Trophoblast cell (in vitro differentiated cells and primary cell): ENCODE measurements around the gene ANK2.

Experiments
- DNase-seq, 2 donors: peaks; one replicate each; pipeline ENCODE4 v3.0.0-alpha.2; 2016
- H2AFZ ChIP-seq: 2 replicates; pipeline ENCODE4 v1.6.1; 2013; ENCODE audit warnings: low read length, moderate library complexity, mild to moderate bottlenecking; ENCODE audit not compliant: insufficient read depth, poor library complexity
- H2AK5ac ChIP-seq: 2 replicates; pipeline ENCODE4 v1.6.1; 2013; ENCODE audit warnings: mild to moderate bottlenecking, low read length
- H2BK120ac ChIP-seq: 2 replicates; pipeline ENCODE4 v1.6.1; 2013; ENCODE audit warnings: low read length, mild to moderate bottlenecking, moderate library complexity; ENCODE audit not compliant: insufficient read depth, poor library complexity
- H2BK12ac ChIP-seq: 2 replicates; pipeline ENCODE4 v1.6.1; 2013; ENCODE audit warnings: mild to moderate bottlenecking, low read length, moderate library complexity
- H2BK5ac ChIP-seq: 2 replicates; pipeline ENCODE4 v1.6.1; 2013; ENCODE audit warnings: low read length, low read depth, moderate library complexity, mild to moderate bottlenecking; ENCODE audit not compliant: poor library complexity
- H3K14ac ChIP-seq: 2 replicates; pipeline ENCODE4 v1.6.1; 2013; ENCODE audit warnings: mild to moderate bottlenecking, low read length
- H3K18ac ChIP-seq: 2 replicates; pipeline ENCODE4 v1.6.1; 2013; ENCODE audit warnings: mild to moderate bottlenecking, low read length
- H3K23ac ChIP-seq: 2 replicates; pipeline ENCODE4 v1.6.1; 2013; ENCODE audit warnings: low read length
- H3K27ac ChIP-seq: 2 replicates; pipeline ENCODE4 v1.5.1; 2013; ENCODE audit warnings: low read depth, mild to moderate bottlenecking, inconsistent platforms, low read length, moderate library complexity
- H3K27me3 ChIP-seq: 2 replicates; pipeline ENCODE4 v1.6.1; 2013; ENCODE audit warnings: inconsistent platforms, mild to moderate bottlenecking, low read length, moderate library complexity; ENCODE audit not compliant: insufficient read depth
- H3K36me3 ChIP-seq, 2 experiments: 1 replicate in 1 of 2; 2 replicates in 1 of 2; pipeline ENCODE4 v1.6.1; 2013; ENCODE audit warnings: low read length in 2 of 2, mild to moderate bottlenecking in 2 of 2, moderate library complexity in 1 of 2; ENCODE audit not compliant: insufficient read depth in 2 of 2, control insufficient read depth in 1 of 2
- H3K4ac ChIP-seq: 2 replicates; pipeline ENCODE4 v1.6.1; 2013; ENCODE audit warnings: low read depth, mild to moderate bottlenecking, low read length, moderate library complexity
- H3K4me1 ChIP-seq, 2 experiments: 1 replicate in 1 of 2; 2 replicates in 1 of 2; pipeline ENCODE4 v1.6.1; 2013; ENCODE audit warnings: low read length in 2 of 2, mild to moderate bottlenecking in 2 of 2, moderate library complexity in 1 of 2; ENCODE audit not compliant: insufficient read depth in 2 of 2, control insufficient read depth in 1 of 2
- H3K4me2 ChIP-seq: 2 replicates; pipeline ENCODE4 v1.6.1; 2013; ENCODE audit warnings: inconsistent platforms, mild to moderate bottlenecking, low read length, moderate library complexity
- H3K4me3 ChIP-seq: 2 replicates; pipeline ENCODE4 v1.5.1; 2013; ENCODE audit warnings: mild to moderate bottlenecking, low read depth, low read length, inconsistent platforms
- H3K79me1 ChIP-seq: one replicate; pipeline ENCODE4 v1.6.1; 2013; ENCODE audit warnings: low read length
- H3K79me2 ChIP-seq: 2 replicates; pipeline ENCODE4 v1.6.1; 2013; ENCODE audit warnings: low read length, mild to moderate bottlenecking; ENCODE audit not compliant: control insufficient read depth, insufficient read depth, poor library complexity
- H3K9ac ChIP-seq: 2 replicates; pipeline ENCODE4 v1.6.1; 2013; ENCODE audit warnings: mild to moderate bottlenecking, low read length
- H3K9me3 ChIP-seq: 2 replicates; pipeline ENCODE4 v1.6.1; 2013; ENCODE audit warnings: low read depth, mild to moderate bottlenecking, control low read depth, inconsistent platforms, low read length; ENCODE audit not compliant: insufficient read depth
- H4K12ac ChIP-seq: 2 replicates; pipeline ENCODE4 v1.6.1; 2013; ENCODE audit warnings: low read depth, mild to moderate bottlenecking, low read length, moderate library complexity
- H4K8ac ChIP-seq: 2 replicates; pipeline ENCODE4 v1.6.1; 2013; ENCODE audit warnings: low read depth, mild to moderate bottlenecking, low read length, moderate library complexity
- H4K91ac ChIP-seq: one replicate; pipeline ENCODE4 v1.6.1; 2013; ENCODE audit warnings: low read depth, mild to moderate bottlenecking, low read length, moderate library complexity
- WGBS: extraction: QIAGEN DNeasy Blood & Tissue Kit; methylation state at CpG from one replicate; pipeline ENCODE4 v1.1.7; 2013; ENCODE audit warnings: missing lambda C conversion rate; ENCODE audit not compliant: insufficient read length, insufficient coverage; ENCODE audit errors: extremely low coverage; 5-methylcytosine and 5-hydroxymethylcytosine counted together

Gene ANK2

DNA sequence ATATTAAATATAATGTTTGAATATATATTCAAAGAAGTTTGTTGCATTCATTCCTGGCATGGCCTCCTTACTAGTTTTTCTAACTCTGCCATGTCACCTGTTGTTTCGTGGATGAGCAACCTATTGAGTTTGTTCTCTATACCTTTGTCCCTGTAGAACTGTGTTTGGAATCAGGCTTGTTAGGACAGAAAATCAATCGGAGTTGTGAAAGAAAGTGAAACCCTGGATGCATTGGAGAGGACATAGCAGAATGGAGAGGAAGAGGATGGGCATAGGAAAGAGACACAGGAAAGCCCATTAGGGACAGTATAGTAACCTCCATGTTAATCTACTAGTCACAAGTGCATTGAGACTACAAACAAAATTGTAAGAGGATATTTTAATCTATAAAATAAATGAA lies 31.2 kb downstream of the ANK2 start:
- Histone ChIP-seq H3K9me3 (no peaks in the 10 kb centered on the region), H3K4ac (no peak overlapping the region), H3K23ac (no peak overlapping the region), H3K36me3 (no peaks in the 10 kb centered on the region), H3K4me3 (no peak overlapping the region), H3K4me1 (no peaks in the 10 kb centered on the region), H2BK12ac (no peak overlapping the region), H2BK120ac (no peak overlapping the region), H4K12ac (no peak overlapping the region), H3K14ac (no peak overlapping the region), H3K4me2 (no peak overlapping the region), H3K79me2 (no peaks in the 10 kb centered on the region), H2AK5ac (no peak overlapping the region), H3K27ac (no peak overlapping the region), H3K9ac (no peak overlapping the region), H3K79me1 (no peaks in the 10 kb centered on the region), H3K18ac (no peak overlapping the region), H3K27me3 (no peaks in the 10 kb centered on the region), H4K8ac (no peak overlapping the region), H2AFZ (no peak overlapping the region), H2BK5ac (no peak overlapping the region), H4K91ac (no peak overlapping the region)
- WGBS = no CpG with 5 or more reads among the region's 2 CpGs
- DNase-seq = no peak

DNA sequence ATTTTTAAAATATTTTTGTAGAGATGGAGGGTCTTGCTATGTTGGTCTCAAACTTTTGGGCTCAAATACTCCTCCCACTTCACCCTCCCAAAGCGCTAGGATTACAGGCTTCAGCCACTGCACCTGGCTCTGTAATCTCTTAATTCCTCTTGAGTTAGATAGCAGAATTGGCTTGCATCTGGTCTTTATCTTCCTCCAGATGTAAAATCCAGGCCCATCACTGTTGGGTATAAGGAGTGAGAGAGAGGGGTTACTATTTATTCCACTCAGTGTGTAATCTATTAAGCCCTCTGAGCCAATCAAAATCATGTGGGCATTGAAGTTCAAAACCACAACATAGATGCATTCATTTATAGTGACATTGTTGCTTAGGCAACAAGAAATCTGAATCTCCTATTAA lies 33.9 kb downstream of the ANK2 start:
- Histone ChIP-seq H2AFZ (no peak overlapping the region), H3K4me3 (no peak overlapping the region), H4K12ac (no peak overlapping the region), H2BK120ac (no peak overlapping the region), H3K4ac (no peak overlapping the region), H3K27ac (no peak overlapping the region), H3K79me1 (no peaks in the 10 kb centered on the region), H3K18ac (no peak overlapping the region), H2BK5ac (no peak overlapping the region), H3K23ac (no peak overlapping the region), H4K91ac (no peak overlapping the region), H3K4me1 (no peaks in the 10 kb centered on the region), H3K79me2 (no peaks in the 10 kb centered on the region), H3K27me3 (no peaks in the 10 kb centered on the region), H3K36me3 (no peaks in the 10 kb centered on the region), H3K9ac (no peak overlapping the region), H3K14ac (no peak overlapping the region), H2BK12ac (no peak overlapping the region), H3K4me2 (no peak overlapping the region), H3K9me3 (no peaks in the 10 kb centered on the region), H2AK5ac (no peak overlapping the region), H4K8ac (no peak overlapping the region)
- no peak for DNase-seq
- no CpG with 5 or more reads among the region's 1 CpG for WGBS

DNA sequence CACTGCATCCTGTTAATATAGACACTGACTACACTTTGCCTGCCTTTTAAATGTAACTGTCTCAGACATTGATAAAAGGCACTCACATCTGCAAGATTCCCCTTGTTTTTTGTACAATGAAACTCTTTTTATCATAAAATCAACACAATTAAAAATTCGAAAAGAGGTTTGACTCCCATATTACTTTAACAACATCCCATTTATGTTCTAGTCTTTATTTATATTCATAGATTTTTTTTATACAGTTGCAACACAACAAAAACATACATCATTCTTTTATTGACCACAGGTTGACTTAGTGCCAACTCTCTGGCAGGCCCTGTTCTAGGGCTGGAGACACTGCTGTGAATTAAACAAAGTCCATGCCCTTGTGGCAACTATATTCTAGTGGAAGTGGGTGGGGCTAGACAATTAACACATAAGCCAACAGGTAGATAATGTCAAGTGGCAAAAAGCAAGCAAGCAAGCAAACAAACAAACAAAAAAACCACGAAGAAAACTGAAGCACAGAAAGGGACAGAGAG lies 36.8 kb downstream of the ANK2 start:
- Histone ChIP-seq H3K18ac (no peak overlapping the region), H3K79me1 (no peaks in the 10 kb centered on the region), H3K4ac (no peak overlapping the region), H3K27me3 (no peaks in the 10 kb centered on the region), H3K14ac (no peak overlapping the region), H3K4me3 (no peak overlapping the region), H3K36me3 (no peaks in the 10 kb centered on the region), H2BK120ac (no peak overlapping the region), H2BK12ac (no peak overlapping the region), H3K79me2 (no peaks in the 10 kb centered on the region), H4K91ac (no peak overlapping the region), H4K12ac (no peak overlapping the region), H3K23ac (no peak overlapping the region), H3K27ac (no peak overlapping the region), H2AK5ac (no peak overlapping the region), H3K4me2 (no peak overlapping the region), H3K9me3 (no peaks in the 10 kb centered on the region), H2AFZ (no peak overlapping the region), H4K8ac (no peak overlapping the region), H2BK5ac (no peak overlapping the region), H3K9ac (no peak overlapping the region), H3K4me1 (no peaks in the 10 kb centered on the region)
- no peak for DNase-seq
- WGBS = 100% methylated on average over 1 of the region's 2 CpGs

GRCh38 chr4:113088050-113088449 lies 38.6 kb downstream of the ANK2 start:
- no peak overlapping the region for H4K91ac ChIP-seq
- H2AFZ ChIP-seq = no peak overlapping the region
- no peak overlapping the region for H3K23ac ChIP-seq
- no peak overlapping the region for H2AK5ac ChIP-seq
- no peak for DNase-seq
- no peak overlapping the region for H3K14ac ChIP-seq
- no peak overlapping the region for H2BK12ac ChIP-seq
- no peak overlapping the region for H4K12ac ChIP-seq
- no peak overlapping the region for H3K4me3 ChIP-seq
- WGBS = no CpG with 5 or more reads among the region's 1 CpG
- no peaks in the 10 kb centered on the region for H3K79me2 ChIP-seq
- no peak overlapping the region for H3K4ac ChIP-seq
- H3K36me3 ChIP-seq = no peaks in the 10 kb centered on the region
- no peaks in the 10 kb centered on the region for H3K79me1 ChIP-seq
- H3K9ac ChIP-seq = no peak overlapping the region
- H3K4me2 ChIP-seq = no peak overlapping the region
- H3K18ac ChIP-seq = no peak overlapping the region
- H3K9me3 ChIP-seq = no peaks in the 10 kb centered on the region
- no peak overlapping the region for H2BK120ac ChIP-seq
- H3K27me3 ChIP-seq = no peaks in the 10 kb centered on the region
- H2BK5ac ChIP-seq = no peak overlapping the region
- H3K4me1 ChIP-seq = no peaks in the 10 kb centered on the region
- no peak overlapping the region for H3K27ac ChIP-seq
- H4K8ac ChIP-seq = no peak overlapping the region
